K562 (cell line): ENCODE data around the gene PHLDA3. TPM values are rescaled to one million over a fixed set of nuclear protein-coding genes. Genes with fewer than 3 reads are reported as not detected.
A peak's percentile ranks its signal among the peaks of the same experiment; 100 is the strongest.

Source experiments
- ADNP ChIP-seq: fragments of 200-800 bp; sonication (Bioruptor generic); IDR thresholded peaks from 2 replicates; pipeline ENCODE4 v1.6.1; 2016; ENCODE audit warnings: missing genetic modification characterization, missing compliant biosample characterization
- CBFA2T3 ChIP-seq: fragments of 450-650 bp; IDR thresholded peaks from 2 replicates; pipeline ENCODE4 v1.6.1; 2017
- CREB3 ChIP-seq: fragments of 450-650 bp; conservative IDR thresholded peaks from 2 replicates; pipeline ENCODE4 v1.6.1; 2016; ENCODE audit warnings: missing genetic modification characterization, low read depth, mild to moderate bottlenecking, missing compliant biosample characterization, moderate library complexity
- DEAF1 ChIP-seq: fragments of 450-650 bp; formaldehyde crosslinking; IDR thresholded peaks from 2 replicates; pipeline ENCODE4 v1.4.0; 2020; ENCODE audit warnings: mild to moderate bottlenecking, moderate library complexity
- DPF2 ChIP-seq: fragments of 450-650 bp; IDR thresholded peaks from 2 replicates; pipeline ENCODE4 v1.6.1; 2016
- GTF2E2 ChIP-seq: fragments of 200-800 bp; sonication (Bioruptor generic); IDR thresholded peaks from 2 replicates; pipeline ENCODE4 v1.6.1; 2016; ENCODE audit warnings: missing genetic modification characterization, missing compliant biosample characterization
- MEIS2 ChIP-seq: fragments of 450-650 bp; IDR thresholded peaks from 2 replicates; pipeline ENCODE4 v1.6.1; 2014; ENCODE audit warnings: mild to moderate bottlenecking; ENCODE audit not compliant: partially characterized antibody
- MNT ChIP-seq, 2 experiments: fragments of 450-650 bp; conservative IDR thresholded peaks; 2 replicates each; pipeline ENCODE4 v1.6.1; 2017; ENCODE audit warnings: mild to moderate bottlenecking in 2 of 2, moderate library complexity in 2 of 2
- PHF8 ChIP-seq: fragments of 200-600 bp; sonication (generic); IDR thresholded peaks from 2 replicates; pipeline ENCODE4 v1.6.1; 2012; ENCODE audit warnings: mixed run types, mild to moderate bottlenecking, inconsistent platforms, low read length, moderate library complexity, borderline replicate concordance
- REST ChIP-seq, 2 experiments: fragments of 450-650 bp; formaldehyde crosslinking in 1 of 2; IDR thresholded peaks; 2 replicates each; pipeline versions ENCODE4 v1.4.0 to v1.6.1; 2014 to 2020; ENCODE audit warnings: mild to moderate bottlenecking in 2 of 2, borderline replicate concordance in 1 of 2, low read depth in 1 of 2
- USF2 ChIP-seq: sonication (generic); formaldehyde crosslinking; IDR thresholded peaks from 2 replicates; pipeline ENCODE4 v1.5.0; 2020; ENCODE audit warnings: missing genetic modification reagents
- ZBTB8A ChIP-seq: fragments of 450-650 bp; IDR thresholded peaks from 2 replicates; pipeline ENCODE4 v1.6.1; 2018; ENCODE audit warnings: mild to moderate bottlenecking, moderate library complexity; ENCODE audit not compliant: partially characterized antibody
- ZNF239 ChIP-seq: fragments of 250-450 bp; sonication (Bioruptor Pico); IDR thresholded peaks from 2 replicates; pipeline ENCODE4 v1.4.0; 2020; ENCODE audit warnings: mild to moderate bottlenecking
- polyA plus RNA-seq, 8 experiments: library from polyadenylated mRNA; depleted of rRNA in 4 of 8; stranded (reverse) in 5 of 8; unstranded in 3 of 8; fragments of >200 nt; fragmentation: Nextera tagmentation in 2 of 8; fragmentation: Illumina TruSeq in 1 of 8; extraction: Ambion mirVana in 2 of 8; extraction: Trizol in 1 of 8; gene quantifications; 2 replicates each; pipeline versions ENCODE4 v1.2.1 to v1.2.3, GENCODE V29; 2011 to 2014; ENCODE audit warnings: inconsistent platforms in 1 of 8, missing spikeins in 1 of 8
- total RNA-seq, 7 experiments: library from RNA; depleted of rRNA in 6 of 7; stranded (reverse); fragments of >200 nt in 6 of 7; fragmentation: Illumina TruSeq in 2 of 7; extraction: Trizol in 2 of 7; gene quantifications; 2 replicates each; pipeline versions ENCODE4 v1.2.1 to v1.2.3, GENCODE V29; 2011 to 2021; ENCODE audit warnings: low replicate concordance in 1 of 7

Gene PHLDA3
- total and polyA plus RNA-seq, 9 of the 15 experiments (the other 6 are each of a cell fraction or from before 2014, with no cell fraction given), result 0.11 to 0.27 TPM; not detected in 7

- TF ChIP-seq PHF8, result 0 out of 2 replicates have a peak, but pooled peaks have one; percentile 8
- TF ChIP-seq MNT (conservative IDR thresholded peaks at IDR 0.05), result peak in 1 of 2 experiments; percentile 66; a peak in 2 of 4 replicates
- TF ChIP-seq ZBTB8A, result no peak
- peak; percentile 88 for TF ChIP-seq MEIS2
- TF ChIP-seq ZNF239, result no peak
- TF ChIP-seq DEAF1 (CRISPR knock-in tag), result no peak
- no peak for TF ChIP-seq USF2 (CRISPR knock-in tag)
- 0 out of 2 replicates have a peak, but pooled peaks have one; percentile 44 for TF ChIP-seq DPF2
- TF ChIP-seq REST (IDR thresholded peaks at IDR 0.05; ENCODE audit: borderline replicate concordance), result peak; percentile 36; the same call in 1 of the 2 replicates
- no peak for TF ChIP-seq REST (CRISPR knock-in tag; IDR thresholded peaks at IDR 0.05; ENCODE audit: low read depth)
- peak; percentile 83 for TF ChIP-seq CBFA2T3
- TF ChIP-seq ADNP, result no peak
- no peak for TF ChIP-seq CREB3 (tag)
- TF ChIP-seq GTF2E2 (tag), result 0 out of 2 replicates have a peak, but pooled peaks have one; percentile 23
Measured at GRCh38 chr1:201480231-201481003, 11.4 kb upstream of the PHLDA3 start (continued).
